Osteoblast (primary cell): ENCODE measurements around the gene TTC7B. TPM values are rescaled to one million over a fixed set of nuclear protein-coding genes. Genes with fewer than 3 reads are reported as not detected.

Experiments
- DNase-seq: peaks from one replicate; pipeline ENCODE4 v3.0.0; 2011; ENCODE audit warnings: low spot score, mixed read lengths; ENCODE audit not compliant: insufficient read length; ENCODE audit errors: missing footprints
- H2AFZ ChIP-seq: 2 replicates; pipeline ENCODE4 v1.6.0; 2011; ENCODE audit warnings: mild to moderate bottlenecking, low read length
- H3K27ac ChIP-seq: 2 replicates; pipeline ENCODE4 v1.5.1; 2011; ENCODE audit warnings: mild to moderate bottlenecking, low read depth, low read length, moderate library complexity
- H3K27me3 ChIP-seq: 2 replicates; pipeline ENCODE4 v1.6.0; 2012; ENCODE audit warnings: mild to moderate bottlenecking, control low read depth, inconsistent platforms, low read length, moderate library complexity; ENCODE audit not compliant: insufficient read depth
- H3K36me3 ChIP-seq: 2 replicates; pipeline ENCODE4 v1.5.1; 2011; ENCODE audit warnings: mild to moderate bottlenecking, low read length, control low read depth, moderate library complexity; ENCODE audit not compliant: insufficient read depth
- H3K4me1 ChIP-seq: 2 replicates; pipeline ENCODE4 v1.5.1; 2011; ENCODE audit warnings: mild to moderate bottlenecking, low read length, control low read depth, moderate library complexity; ENCODE audit not compliant: insufficient read depth
- H3K4me2 ChIP-seq: 2 replicates; pipeline ENCODE4 v1.6.0; 2011; ENCODE audit warnings: mild to moderate bottlenecking, low read length; ENCODE audit not compliant: insufficient read depth
- H3K4me3 ChIP-seq: fragments of 200-600 bp; sonication (generic); 3 replicates; pipeline ENCODE4 v1.5.1; 2012; ENCODE audit warnings: mild to moderate bottlenecking, low read length, inconsistent platforms; ENCODE audit not compliant: insufficient read depth
- H3K79me2 ChIP-seq: 2 replicates; pipeline ENCODE4 v1.6.0; 2012; ENCODE audit warnings: mild to moderate bottlenecking, low read length, control low read depth, inconsistent platforms; ENCODE audit not compliant: insufficient read depth
- H3K9me3 ChIP-seq: 2 replicates; pipeline ENCODE4 v1.5.1; 2011; ENCODE audit warnings: low read depth, low read length, control low read depth
- H4K20me1 ChIP-seq: 2 replicates; pipeline ENCODE4 v1.6.0; 2012; ENCODE audit warnings: mild to moderate bottlenecking, low read length, control low read depth; ENCODE audit not compliant: insufficient read depth
- total RNA-seq: library from RNA; depleted of rRNA; stranded (reverse); fragments of >200 nt; gene quantifications from 2 replicates; pipeline ENCODE4 v1.2.3, GENCODE V29; 2012
- TF ChIP-seq, protein P1 (sequence below): IDR thresholded peaks from 2 replicates; pipeline ENCODE4 v1.5.1; 2011; ENCODE audit warnings: mild to moderate bottlenecking, low read depth, low read length, moderate library complexity; ENCODE audit errors: extremely low read depth

The TTC7B gene
- total RNA-seq, 1 donor, result 14.5 TPM

DNA sequence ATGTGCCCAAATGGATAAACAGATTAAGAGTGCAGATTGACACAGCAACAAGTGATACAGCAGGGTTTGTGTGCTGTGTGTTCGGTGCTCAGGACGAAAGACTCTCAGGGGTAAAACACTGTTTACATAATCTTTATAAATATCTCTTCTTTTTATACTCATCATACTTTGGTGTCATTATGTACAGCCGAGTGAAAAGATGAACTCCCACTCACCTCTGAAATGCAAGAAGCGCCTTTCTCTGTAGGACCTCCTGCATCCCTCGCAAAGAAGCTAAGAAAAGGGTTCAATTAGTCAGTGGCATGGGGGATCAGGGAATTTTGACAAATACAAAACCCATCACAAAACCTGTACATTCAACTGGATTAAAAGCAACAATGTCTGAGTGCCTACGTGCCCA, 163.6 kb downstream of the TTC7B start:
- H3K9me3 ChIP-seq, result no peaks in the 10 kb centered on the region
- TF ChIP-seq, protein P1, sequence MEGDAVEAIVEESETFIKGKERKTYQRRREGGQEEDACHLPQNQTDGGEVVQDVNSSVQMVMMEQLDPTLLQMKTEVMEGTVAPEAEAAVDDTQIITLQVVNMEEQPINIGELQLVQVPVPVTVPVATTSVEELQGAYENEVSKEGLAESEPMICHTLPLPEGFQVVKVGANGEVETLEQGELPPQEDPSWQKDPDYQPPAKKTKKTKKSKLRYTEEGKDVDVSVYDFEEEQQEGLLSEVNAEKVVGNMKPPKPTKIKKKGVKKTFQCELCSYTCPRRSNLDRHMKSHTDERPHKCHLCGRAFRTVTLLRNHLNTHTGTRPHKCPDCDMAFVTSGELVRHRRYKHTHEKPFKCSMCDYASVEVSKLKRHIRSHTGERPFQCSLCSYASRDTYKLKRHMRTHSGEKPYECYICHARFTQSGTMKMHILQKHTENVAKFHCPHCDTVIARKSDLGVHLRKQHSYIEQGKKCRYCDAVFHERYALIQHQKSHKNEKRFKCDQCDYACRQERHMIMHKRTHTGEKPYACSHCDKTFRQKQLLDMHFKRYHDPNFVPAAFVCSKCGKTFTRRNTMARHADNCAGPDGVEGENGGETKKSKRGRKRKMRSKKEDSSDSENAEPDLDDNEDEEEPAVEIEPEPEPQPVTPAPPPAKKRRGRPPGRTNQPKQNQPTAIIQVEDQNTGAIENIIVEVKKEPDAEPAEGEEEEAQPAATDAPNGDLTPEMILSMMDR, result no peak
- no peaks in the 10 kb centered on the region for H3K27me3 ChIP-seq
- no peak overlapping the region for H3K27ac ChIP-seq
- no peak overlapping the region for H2AFZ ChIP-seq
- H3K4me3 ChIP-seq, result no peak overlapping the region
- H3K79me2 ChIP-seq, result no peaks in the 10 kb centered on the region
- DNase-seq, result no peak
- peaks cover 8% of the 10 kb centered on the region for H3K4me1 ChIP-seq
- H4K20me1 ChIP-seq, result no peaks in the 10 kb centered on the region
- H3K36me3 ChIP-seq, result peaks cover 5% of the 10 kb centered on the region
- H3K4me2 ChIP-seq, result no peak overlapping the region

DNA sequence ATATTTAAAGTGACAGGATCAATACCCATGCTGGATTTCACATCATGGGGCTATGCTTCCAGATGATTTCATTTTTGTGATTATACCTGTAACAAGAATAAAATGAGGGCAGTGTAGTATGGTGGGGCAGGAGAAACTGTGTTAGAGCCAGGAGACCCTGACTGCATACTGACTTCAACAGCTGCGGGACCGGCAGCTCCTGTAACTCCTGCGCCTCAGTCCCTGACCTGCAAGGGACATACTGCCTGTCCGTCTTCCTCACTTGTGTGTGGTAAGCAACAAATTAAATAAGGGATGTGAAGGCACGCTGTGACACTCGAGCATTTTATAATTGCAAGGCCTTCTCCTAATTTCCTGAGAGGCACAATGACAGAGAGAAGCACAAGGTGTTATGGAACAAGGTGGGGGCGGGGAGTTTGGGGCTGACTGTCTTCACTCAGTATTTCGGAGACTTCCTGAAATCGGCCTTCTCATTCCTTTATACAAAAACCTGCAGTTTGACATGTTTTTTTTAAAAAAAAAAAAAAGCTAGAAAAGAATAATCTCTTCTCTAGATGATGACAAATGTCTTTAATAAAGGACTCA, 164.2 kb downstream of the TTC7B start:
- no peak overlapping the region for H2AFZ ChIP-seq
- no peaks in the 10 kb centered on the region for H3K79me2 ChIP-seq
- H3K4me3 ChIP-seq, result no peak overlapping the region
- TF ChIP-seq, protein P1, result no peak
- no peak for DNase-seq
- no peaks in the 10 kb centered on the region for H3K27me3 ChIP-seq
- peaks cover 8% of the 10 kb centered on the region for H3K4me1 ChIP-seq
- no peaks in the 10 kb centered on the region for H3K9me3 ChIP-seq
- H3K27ac ChIP-seq, result no peak overlapping the region
- no peak overlapping the region for H3K4me2 ChIP-seq
- peaks cover 5% of the 10 kb centered on the region for H3K36me3 ChIP-seq
- H4K20me1 ChIP-seq, result no peaks in the 10 kb centered on the region

DNA sequence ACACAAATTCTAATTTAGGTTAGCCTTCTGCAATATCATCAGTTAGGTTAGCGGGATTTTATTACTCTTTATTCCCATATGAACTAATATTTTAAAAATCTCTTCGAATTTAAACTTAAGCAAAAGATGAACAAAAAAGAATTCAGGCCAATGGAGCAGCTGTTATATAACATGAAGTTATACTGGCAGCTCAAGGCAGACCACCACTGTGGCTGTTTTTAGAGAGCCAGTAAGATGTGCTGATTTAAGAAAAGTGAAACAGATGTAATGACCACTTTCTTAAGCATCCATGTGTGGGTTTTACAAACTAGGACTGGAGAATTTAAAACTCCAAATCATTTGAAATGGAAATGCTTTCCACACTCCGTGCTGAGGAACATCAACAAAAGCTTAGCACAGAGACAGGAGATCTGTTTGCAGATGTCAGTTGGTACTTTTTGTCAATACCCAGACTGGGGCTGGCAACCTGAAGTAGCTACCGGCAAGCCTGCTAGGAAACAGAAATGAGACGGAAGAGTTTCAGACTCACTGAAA, 164.9 kb downstream of the TTC7B start:
- Histone ChIP-seq H3K27ac (no peak overlapping the region), H2AFZ (no peak overlapping the region), H3K27me3 (no peaks in the 10 kb centered on the region), H3K36me3 (peaks cover 5% of the 10 kb centered on the region), H4K20me1 (no peaks in the 10 kb centered on the region), H3K4me2 (no peak overlapping the region), H3K9me3 (no peaks in the 10 kb centered on the region), H3K79me2 (no peaks in the 10 kb centered on the region), H3K4me3 (no peak overlapping the region), H3K4me1 (peaks cover 8% of the 10 kb centered on the region)
- TF ChIP-seq, protein P1, result no peak
- no peak for DNase-seq

DNA sequence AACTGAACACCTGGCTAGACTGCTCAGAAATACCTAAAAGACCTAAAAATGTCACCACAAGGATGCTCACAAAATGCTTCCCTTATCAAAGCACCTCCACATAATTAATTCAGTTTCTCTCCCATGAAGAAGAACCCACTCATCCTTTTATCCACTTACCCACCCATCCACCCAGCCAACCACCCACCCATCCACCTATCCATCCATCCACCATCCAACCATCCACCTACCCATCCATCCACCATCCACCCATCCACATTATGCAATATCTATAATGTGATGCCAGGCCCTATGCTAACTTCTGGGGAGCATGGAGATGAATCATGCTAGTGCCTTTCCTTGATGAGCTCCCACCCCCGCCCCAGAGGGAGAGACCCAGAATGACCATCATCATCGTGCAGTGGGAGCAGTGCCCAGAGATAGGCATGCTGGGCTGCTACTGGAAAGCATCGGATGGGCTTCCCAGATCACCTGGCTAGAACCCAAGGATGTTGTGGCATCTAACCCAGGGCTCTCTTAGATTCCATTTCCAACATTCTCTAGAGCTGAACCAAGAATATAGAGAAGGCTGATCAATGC, 166.6 kb downstream of the TTC7B start:
- DNase-seq, result no peak
- Histone ChIP-seq H3K4me1 (peaks cover 4% of the 10 kb centered on the region), H3K27me3 (no peaks in the 10 kb centered on the region), H3K9me3 (no peaks in the 10 kb centered on the region), H3K36me3 (peaks cover 5% of the 10 kb centered on the region), H3K4me3 (no peak overlapping the region), H3K27ac (no peak overlapping the region), H4K20me1 (no peaks in the 10 kb centered on the region), H3K4me2 (no peak overlapping the region), H2AFZ (no peak overlapping the region), H3K79me2 (no peaks in the 10 kb centered on the region)
- TF ChIP-seq, protein P1, result no peak
